Stomach smooth muscle (tissue), 2 donors: ENCODE results near the gene KCND1.
A peak's percentile ranks its signal among the peaks of the same experiment; 100 is the strongest.

Experiments
- H3K27ac ChIP-seq: one replicate; pipeline ENCODE4 v1.7.0; 2013; ENCODE audit warnings: mild to moderate bottlenecking, low read length, inconsistent platforms
- H3K27me3 ChIP-seq, 2 donors: one replicate each; pipeline ENCODE4 v1.7.0; 2013; ENCODE audit warnings: low read length in 2 of 2; ENCODE audit not compliant: insufficient read depth in 2 of 2, control insufficient read depth in 1 of 2
- H3K36me3 ChIP-seq, 2 donors: one replicate each; pipeline ENCODE4 v1.7.0; 2013; ENCODE audit warnings: low read length in 2 of 2; ENCODE audit not compliant: control insufficient read depth in 2 of 2, insufficient read depth in 2 of 2
- H3K4me1 ChIP-seq: one replicate; pipeline ENCODE4 v1.7.0; 2013; ENCODE audit warnings: low read length; ENCODE audit not compliant: control insufficient read depth, insufficient read depth
- H3K4me3 ChIP-seq, 2 donors: one replicate each; pipeline ENCODE4 v1.7.0; 2013; ENCODE audit warnings: low read length in 2 of 2
- H3K9ac ChIP-seq, 2 donors: one replicate each; pipeline ENCODE4 v1.7.0; 2013; ENCODE audit warnings: low read length in 2 of 2, mild to moderate bottlenecking in 1 of 2
- H3K9me3 ChIP-seq, 2 donors: one replicate each; pipeline ENCODE4 v1.7.0; 2013; ENCODE audit warnings: low read length in 2 of 2; ENCODE audit not compliant: control insufficient read depth in 2 of 2
- donor health status: healthy.
- donor health status: Pancreatic carcinoma.

KCND1 gene

GRCh38 chrX:48971249-48972219 is at the start of gene KCND1:
Gene KCND1 (minus strand): TSS chrX:48971844. CDS start chrX:48970271, 1,573 bp downstream.
- Histone ChIP-seq H3K36me3 (peaks cover 0 to 9% of the 10 kb centered on the region in 2 donors), H3K4me3 (peak within 1 kb of the TSS; percentile 57 to 73), H3K9ac (peak within 1 kb of the TSS; percentile 51 to 60), H3K4me1 (peaks cover 12% of the 10 kb centered on the region), H3K27ac (peak within 1 kb of the TSS; percentile 55), H3K9me3 (no peaks in the 10 kb centered on the region), H3K27me3 (peaks cover 0 to 14% of the 10 kb centered on the region in 2 donors)

- Histone ChIP-seq H3K9ac (no peak overlapping the region), H3K27me3 (no peaks in the 10 kb centered on the region), H3K27ac (no peak overlapping the region), H3K4me1 (no peaks in the 10 kb centered on the region), H3K9me3 (no peaks in the 10 kb centered on the region), H3K4me3 (no peak overlapping the region), H3K36me3 (peaks cover 0 to 2% of the 10 kb centered on the region in 2 donors)
These were observed 48.1 kb upstream of the KCND1 start for GRCh38 chrX:49019599-49020249.

- Histone ChIP-seq H3K27ac (no peak overlapping the region), H3K36me3 (no peaks in the 10 kb centered on the region), H3K4me3 (no peak overlapping the region), H3K4me1 (no peaks in the 10 kb centered on the region), H3K27me3 (no peaks in the 10 kb centered on the region), H3K9ac (no peak overlapping the region), H3K9me3 (no peaks in the 10 kb centered on the region)
These were observed 47.4 kb upstream of the KCND1 start for GRCh38 chrX:49019050-49019449.

- Histone ChIP-seq H3K4me3 (no peak overlapping the region), H3K27me3 (peaks cover 0 to 4% of the 10 kb centered on the region in 2 donors), H3K36me3 (peaks cover 0 to 2% of the 10 kb centered on the region in 2 donors), H3K9me3 (peaks cover 0 to 2% of the 10 kb centered on the region in 2 donors), H3K4me1 (peaks cover 12% of the 10 kb centered on the region), H3K9ac (no peak overlapping the region), H3K27ac (no peak overlapping the region)
These were observed 32.1 kb upstream of the KCND1 start for GRCh38 chrX:49003696-49004095.

GRCh38 chrX:49002091-49002935 is 30.7 kb upstream of the KCND1 start, which contains the start of gene GRIPAP1:
Gene GRIPAP1 (minus strand): TSS chrX:49002264. CDS start chrX:49002229, 35 bp downstream.
- peaks cover 3 to 6% of the 10 kb centered on the region in 2 donors for H3K36me3 ChIP-seq
- H3K27ac ChIP-seq = peak within 1 kb of the TSS; percentile 85
- H3K9ac ChIP-seq = peak within 1 kb of the TSS; percentile 84 to 96
- peak within 1 kb of the TSS; percentile 83 to 87 for H3K4me3 ChIP-seq
- H3K4me1 ChIP-seq = peaks cover 12% of the 10 kb centered on the region
- H3K27me3 ChIP-seq = peaks cover 0 to 10% of the 10 kb centered on the region in 2 donors
- peaks cover 0 to 2% of the 10 kb centered on the region in 2 donors for H3K9me3 ChIP-seq

- Histone ChIP-seq H3K27ac (peak overlapping the region; percentile 85), H3K9ac (peak overlapping the region; percentile 84 to 96), H3K36me3 (peaks cover 6 to 10% of the 10 kb centered on the region in 2 donors), H3K27me3 (peaks cover 0 to 15% of the 10 kb centered on the region in 2 donors), H3K4me1 (peaks cover 12% of the 10 kb centered on the region), H3K4me3 (peak overlapping the region; percentile 83 to 87), H3K9me3 (peaks cover 0 to 4% of the 10 kb centered on the region in 2 donors)
These were observed 30.0 kb upstream of the KCND1 start for GRCh38 chrX:49001521-49002090.

- Histone ChIP-seq H3K36me3 (peaks cover 6 to 10% of the 10 kb centered on the region in 2 donors), H3K27me3 (peaks cover 0 to 15% of the 10 kb centered on the region in 2 donors), H3K9ac (no peak overlapping the region), H3K9me3 (peaks cover 0 to 4% of the 10 kb centered on the region in 2 donors), H3K4me1 (peaks cover 12% of the 10 kb centered on the region), H3K4me3 (peak overlapping the region; percentile 83 to 87), H3K27ac (no peak overlapping the region)
These were observed 29.0 kb upstream of the KCND1 start for GRCh38 chrX:49000636-49001035.

GRCh38 chrX:48999030-48999429 is 27.4 kb upstream of the KCND1 start:
- Histone ChIP-seq H3K36me3 (peaks cover 9 to 10% of the 10 kb centered on the region in 2 donors), H3K9ac (no peak overlapping the region), H3K27ac (no peak overlapping the region), H3K27me3 (peaks cover 0 to 19% of the 10 kb centered on the region in 2 donors), H3K4me3 (no peak overlapping the region), H3K4me1 (peaks cover 12% of the 10 kb centered on the region), H3K9me3 (peaks cover 0 to 4% of the 10 kb centered on the region in 2 donors)

- Histone ChIP-seq H3K27ac (no peak overlapping the region), H3K27me3 (peaks cover 0 to 20% of the 10 kb centered on the region in 2 donors), H3K9ac (no peak overlapping the region), H3K4me1 (peaks cover 12% of the 10 kb centered on the region), H3K36me3 (peaks cover 9 to 10% of the 10 kb centered on the region in 2 donors), H3K4me3 (no peak overlapping the region), H3K9me3 (peaks cover 0 to 4% of the 10 kb centered on the region in 2 donors)
These were observed 26.7 kb upstream of the KCND1 start for GRCh38 chrX:48998391-48998790.
